Measurements from ENCODE around the gene WNT8A. TPM values are rescaled to one million over a fixed set of nuclear protein-coding genes. Genes with fewer than 3 reads are reported as not detected.

Gene WNT8A
- total and polyA plus RNA-seq, 2 of the 13 experiments (the other 11 are each of a cell fraction or from before 2014, with no cell fraction given), result not detected

DNA sequence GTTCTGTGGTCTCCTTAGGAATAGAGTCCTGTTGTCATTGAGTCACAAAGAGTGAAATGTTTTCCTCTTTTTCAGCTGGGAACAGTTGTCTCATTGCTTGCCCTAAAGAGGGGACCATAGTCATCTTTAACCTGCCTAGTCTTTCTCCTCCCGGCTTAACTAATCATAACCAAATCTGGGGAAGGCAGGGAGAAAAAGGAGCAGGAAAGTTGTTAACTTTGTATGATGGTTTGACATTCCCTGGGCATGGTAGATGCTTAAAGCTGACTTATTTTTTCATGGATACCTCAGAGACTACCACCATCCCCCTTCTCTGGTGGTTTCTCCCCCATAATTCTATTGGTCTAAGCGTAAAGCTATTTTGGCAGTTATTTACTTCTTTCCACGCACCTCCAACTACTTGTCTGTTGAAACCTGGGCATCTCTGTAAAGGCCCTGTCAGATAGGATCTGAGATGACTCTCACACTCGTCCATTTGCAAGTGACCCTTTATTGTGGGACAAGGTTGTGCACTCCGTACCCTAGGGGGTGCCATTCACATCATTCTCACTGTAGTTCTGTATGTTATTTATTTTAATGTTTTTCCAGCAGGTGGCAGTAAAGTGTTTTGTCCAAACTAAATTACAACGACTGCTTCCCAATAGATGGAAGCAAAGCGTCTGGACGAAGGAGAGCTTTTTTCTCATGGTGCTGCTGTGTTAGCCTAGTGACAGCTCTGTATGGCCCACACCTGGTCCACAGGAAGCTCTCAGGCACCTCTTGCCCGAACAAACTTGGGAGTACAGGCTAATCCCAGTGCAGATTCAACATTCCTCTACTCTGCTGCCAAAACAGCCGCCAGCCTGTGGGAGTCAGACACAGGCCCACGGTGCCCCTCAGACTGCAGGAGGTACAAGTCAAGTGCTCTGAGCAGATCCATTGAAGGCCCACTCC, 48.0 kb upstream of the WNT8A start (continued):
- TF ChIP-seq, protein P1, sequence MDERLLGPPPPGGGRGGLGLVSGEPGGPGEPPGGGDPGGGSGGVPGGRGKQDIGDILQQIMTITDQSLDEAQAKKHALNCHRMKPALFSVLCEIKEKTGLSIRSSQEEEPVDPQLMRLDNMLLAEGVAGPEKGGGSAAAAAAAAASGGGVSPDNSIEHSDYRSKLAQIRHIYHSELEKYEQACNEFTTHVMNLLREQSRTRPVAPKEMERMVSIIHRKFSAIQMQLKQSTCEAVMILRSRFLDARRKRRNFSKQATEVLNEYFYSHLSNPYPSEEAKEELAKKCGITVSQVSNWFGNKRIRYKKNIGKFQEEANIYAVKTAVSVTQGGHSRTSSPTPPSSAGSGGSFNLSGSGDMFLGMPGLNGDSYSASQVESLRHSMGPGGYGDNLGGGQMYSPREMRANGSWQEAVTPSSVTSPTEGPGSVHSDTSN (CRISPR knock-in tag; IDR thresholded peaks at IDR 0.05), result 0 out of 2 replicates have a peak, but pooled peaks have one; percentile 17
- TF ChIP-seq GATAD2A (CRISPR knock-in tag; IDR thresholded peaks at IDR 0.05) (peak; percentile 68), ZNF607 (CRISPR knock-in tag; IDR thresholded peaks at IDR 0.05; ENCODE audit: borderline replicate concordance) (no peak), GATAD1 (CRISPR knock-in tag; IDR thresholded peaks at IDR 0.05) (peak; percentile 44; the same call in 1 of the 2 replicates), LCORL (IDR thresholded peaks at IDR 0.05) (no peak), LCORL (CRISPR knock-in tag; IDR thresholded peaks at IDR 0.05) (0 out of 2 replicates have a peak, but pooled peaks have one; percentile 36), REPIN1 (CRISPR knock-in tag; IDR thresholded peaks at IDR 0.05; ENCODE audit: borderline replicate concordance, low read depth) (peak; percentile 69; the same call in 1 of the 2 replicates), YEATS2 (CRISPR knock-in tag; IDR thresholded peaks at IDR 0.05; ENCODE audit: borderline replicate concordance) (peak; percentile 25; the same call in 1 of the 2 replicates), DR1 (CRISPR knock-in tag; IDR thresholded peaks at IDR 0.05) (no peak), ZNF678 (CRISPR knock-in tag; IDR thresholded peaks at IDR 0.05) (no peak), TEAD3 (CRISPR knock-in tag; optimal IDR thresholded peaks at IDR 0.05; ENCODE audit: borderline replicate concordance) (peak; percentile 61), ZFP82 (CRISPR knock-in tag; IDR thresholded peaks at IDR 0.05; ENCODE audit: borderline replicate concordance) (no peak), MIXL1 (CRISPR knock-in tag; IDR thresholded peaks at IDR 0.05) (peak; percentile 56; the same call in 1 of the 2 replicates)
- TF ChIP-seq, protein P2, sequence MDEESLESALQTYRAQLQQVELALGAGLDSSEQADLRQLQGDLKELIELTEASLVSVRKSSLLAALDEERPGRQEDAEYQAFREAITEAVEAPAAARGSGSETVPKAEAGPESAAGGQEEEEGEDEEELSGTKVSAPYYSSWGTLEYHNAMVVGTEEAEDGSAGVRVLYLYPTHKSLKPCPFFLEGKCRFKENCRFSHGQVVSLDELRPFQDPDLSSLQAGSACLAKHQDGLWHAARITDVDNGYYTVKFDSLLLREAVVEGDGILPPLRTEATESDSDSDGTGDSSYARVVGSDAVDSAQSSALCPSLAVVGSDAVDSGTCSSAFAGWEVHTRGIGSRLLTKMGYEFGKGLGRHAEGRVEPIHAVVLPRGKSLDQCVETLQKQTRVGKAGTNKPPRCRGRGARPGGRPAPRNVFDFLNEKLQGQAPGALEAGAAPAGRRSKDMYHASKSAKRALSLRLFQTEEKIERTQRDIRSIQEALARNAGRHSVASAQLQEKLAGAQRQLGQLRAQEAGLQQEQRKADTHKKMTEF (CRISPR knock-in tag; IDR thresholded peaks at IDR 0.05), result 0 out of 2 replicates have a peak, but pooled peaks have one; percentile 22
- TF ChIP-seq, protein P3, sequence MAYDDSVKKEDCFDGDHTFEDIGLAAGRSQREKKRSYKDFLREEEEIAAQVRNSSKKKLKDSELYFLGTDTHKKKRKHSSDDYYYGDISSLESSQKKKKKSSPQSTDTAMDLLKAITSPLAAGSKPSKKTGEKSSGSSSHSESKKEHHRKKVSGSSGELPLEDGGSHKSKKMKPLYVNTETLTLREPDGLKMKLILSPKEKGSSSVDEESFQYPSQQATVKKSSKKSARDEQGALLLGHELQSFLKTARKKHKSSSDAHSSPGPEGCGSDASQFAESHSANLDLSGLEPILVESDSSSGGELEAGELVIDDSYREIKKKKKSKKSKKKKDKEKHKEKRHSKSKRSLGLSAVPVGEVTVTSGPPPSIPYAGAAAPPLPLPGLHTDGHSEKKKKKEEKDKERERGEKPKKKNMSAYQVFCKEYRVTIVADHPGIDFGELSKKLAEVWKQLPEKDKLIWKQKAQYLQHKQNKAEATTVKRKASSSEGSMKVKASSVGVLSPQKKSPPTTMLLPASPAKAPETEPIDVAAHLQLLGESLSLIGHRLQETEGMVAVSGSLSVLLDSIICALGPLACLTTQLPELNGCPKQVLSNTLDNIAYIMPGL (CRISPR knock-in tag; IDR thresholded peaks at IDR 0.05; ENCODE audit: borderline replicate concordance in 1 of 2, low read depth in 1 of 2), result peak; percentile 59 to 94; a peak in 3 of 4 replicates
- TF ChIP-seq, protein P4, sequence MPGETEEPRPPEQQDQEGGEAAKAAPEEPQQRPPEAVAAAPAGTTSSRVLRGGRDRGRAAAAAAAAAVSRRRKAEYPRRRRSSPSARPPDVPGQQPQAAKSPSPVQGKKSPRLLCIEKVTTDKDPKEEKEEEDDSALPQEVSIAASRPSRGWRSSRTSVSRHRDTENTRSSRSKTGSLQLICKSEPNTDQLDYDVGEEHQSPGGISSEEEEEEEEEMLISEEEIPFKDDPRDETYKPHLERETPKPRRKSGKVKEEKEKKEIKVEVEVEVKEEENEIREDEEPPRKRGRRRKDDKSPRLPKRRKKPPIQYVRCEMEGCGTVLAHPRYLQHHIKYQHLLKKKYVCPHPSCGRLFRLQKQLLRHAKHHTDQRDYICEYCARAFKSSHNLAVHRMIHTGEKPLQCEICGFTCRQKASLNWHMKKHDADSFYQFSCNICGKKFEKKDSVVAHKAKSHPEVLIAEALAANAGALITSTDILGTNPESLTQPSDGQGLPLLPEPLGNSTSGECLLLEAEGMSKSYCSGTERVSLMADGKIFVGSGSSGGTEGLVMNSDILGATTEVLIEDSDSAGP (CRISPR knock-in tag; IDR thresholded peaks at IDR 0.05; ENCODE audit: borderline replicate concordance), result no peak
- TF ChIP-seq, protein P5, sequence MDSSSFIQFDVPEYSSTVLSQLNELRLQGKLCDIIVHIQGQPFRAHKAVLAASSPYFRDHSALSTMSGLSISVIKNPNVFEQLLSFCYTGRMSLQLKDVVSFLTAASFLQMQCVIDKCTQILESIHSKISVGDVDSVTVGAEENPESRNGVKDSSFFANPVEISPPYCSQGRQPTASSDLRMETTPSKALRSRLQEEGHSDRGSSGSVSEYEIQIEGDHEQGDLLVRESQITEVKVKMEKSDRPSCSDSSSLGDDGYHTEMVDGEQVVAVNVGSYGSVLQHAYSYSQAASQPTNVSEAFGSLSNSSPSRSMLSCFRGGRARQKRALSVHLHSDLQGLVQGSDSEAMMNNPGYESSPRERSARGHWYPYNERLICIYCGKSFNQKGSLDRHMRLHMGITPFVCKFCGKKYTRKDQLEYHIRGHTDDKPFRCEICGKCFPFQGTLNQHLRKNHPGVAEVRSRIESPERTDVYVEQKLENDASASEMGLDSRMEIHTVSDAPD (CRISPR knock-in tag; IDR thresholded peaks at IDR 0.05), result no peak
